Choroid plexus epithelial cell (primary cell): ENCODE results near the gene DNAH11.
"Not testable (repeated sequence)": the region's sequence is repeated elsewhere in the genome, so short reads cannot be mapped to it uniquely, and the experiment has no call there.

Source experiments
- DNase-seq: peaks from one replicate; pipeline ENCODE4 v3.0.0-alpha.2; 2010; ENCODE audit warnings: low read depth
- H3K4me3 ChIP-seq: 2 replicates; pipeline ENCODE4 v1.5.1; 2011; ENCODE audit warnings: low read depth, mild to moderate bottlenecking, control low read depth, low read length, moderate library complexity
- TF ChIP-seq, protein P1 (sequence below): conservative IDR thresholded peaks from 2 replicates; pipeline ENCODE4 v1.5.1; 2011; ENCODE audit warnings: low read depth, mild to moderate bottlenecking, control low read depth, inconsistent platforms, low read length, moderate library complexity

DNAH11 gene

DNA sequence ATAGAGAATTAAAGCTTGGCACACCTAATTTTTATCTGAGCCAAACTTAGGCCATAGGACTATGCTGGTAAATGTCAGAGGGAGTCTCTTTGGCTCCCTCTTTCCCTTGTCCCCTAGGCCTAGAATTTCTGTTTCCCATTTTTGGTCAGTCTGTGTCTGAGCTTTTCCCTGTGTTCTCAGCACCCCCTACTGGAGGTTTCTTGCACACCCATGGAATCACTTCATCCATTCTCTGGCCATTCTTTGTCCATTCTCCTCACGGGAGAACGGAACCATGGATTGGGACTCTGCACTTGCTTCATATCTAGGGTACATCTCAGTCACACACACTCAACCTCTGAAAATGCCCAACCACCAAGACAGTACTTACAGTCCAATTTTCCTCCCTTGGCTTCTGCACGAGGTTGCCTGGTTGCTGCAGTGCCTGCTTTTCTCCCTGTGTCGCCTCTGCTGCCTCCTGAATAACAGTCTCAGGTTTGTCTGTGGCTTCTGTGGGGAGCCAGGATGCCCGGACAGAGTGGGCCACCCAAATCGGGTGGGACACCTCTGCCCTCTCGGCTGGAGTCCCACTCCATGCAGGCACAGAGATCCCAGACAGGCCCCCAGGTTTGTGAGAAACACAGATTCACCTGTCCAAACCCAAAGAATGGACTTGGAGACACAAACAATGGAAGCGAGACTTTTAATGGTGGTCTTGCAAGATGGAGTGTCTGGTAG, 35.1 kb upstream of the DNAH11 start:
- H3K4me3 ChIP-seq, result no peak overlapping the region
- TF ChIP-seq, protein P1, sequence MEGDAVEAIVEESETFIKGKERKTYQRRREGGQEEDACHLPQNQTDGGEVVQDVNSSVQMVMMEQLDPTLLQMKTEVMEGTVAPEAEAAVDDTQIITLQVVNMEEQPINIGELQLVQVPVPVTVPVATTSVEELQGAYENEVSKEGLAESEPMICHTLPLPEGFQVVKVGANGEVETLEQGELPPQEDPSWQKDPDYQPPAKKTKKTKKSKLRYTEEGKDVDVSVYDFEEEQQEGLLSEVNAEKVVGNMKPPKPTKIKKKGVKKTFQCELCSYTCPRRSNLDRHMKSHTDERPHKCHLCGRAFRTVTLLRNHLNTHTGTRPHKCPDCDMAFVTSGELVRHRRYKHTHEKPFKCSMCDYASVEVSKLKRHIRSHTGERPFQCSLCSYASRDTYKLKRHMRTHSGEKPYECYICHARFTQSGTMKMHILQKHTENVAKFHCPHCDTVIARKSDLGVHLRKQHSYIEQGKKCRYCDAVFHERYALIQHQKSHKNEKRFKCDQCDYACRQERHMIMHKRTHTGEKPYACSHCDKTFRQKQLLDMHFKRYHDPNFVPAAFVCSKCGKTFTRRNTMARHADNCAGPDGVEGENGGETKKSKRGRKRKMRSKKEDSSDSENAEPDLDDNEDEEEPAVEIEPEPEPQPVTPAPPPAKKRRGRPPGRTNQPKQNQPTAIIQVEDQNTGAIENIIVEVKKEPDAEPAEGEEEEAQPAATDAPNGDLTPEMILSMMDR, result peak; percentile 91
- peak; percentile 71 for DNase-seq

GRCh38 chr7:21508538-21508937, 34.3 kb upstream of the DNAH11 start:
- TF ChIP-seq, protein P1, result no peak
- H3K4me3 ChIP-seq, result no peak overlapping the region
- no peak for DNase-seq

GRCh38 chr7:21514062-21514461, 28.8 kb upstream of the DNAH11 start:
- H3K4me3 ChIP-seq, result no peak overlapping the region
- DNase-seq, result no peak
- TF ChIP-seq, protein P1, result no peak

- no peak overlapping the region for H3K4me3 ChIP-seq
- DNase-seq, result no peak
- TF ChIP-seq, protein P1, result no peak
Measured at GRCh38 chr7:21524680-21525079, 18.2 kb upstream of the DNAH11 start.

DNA sequence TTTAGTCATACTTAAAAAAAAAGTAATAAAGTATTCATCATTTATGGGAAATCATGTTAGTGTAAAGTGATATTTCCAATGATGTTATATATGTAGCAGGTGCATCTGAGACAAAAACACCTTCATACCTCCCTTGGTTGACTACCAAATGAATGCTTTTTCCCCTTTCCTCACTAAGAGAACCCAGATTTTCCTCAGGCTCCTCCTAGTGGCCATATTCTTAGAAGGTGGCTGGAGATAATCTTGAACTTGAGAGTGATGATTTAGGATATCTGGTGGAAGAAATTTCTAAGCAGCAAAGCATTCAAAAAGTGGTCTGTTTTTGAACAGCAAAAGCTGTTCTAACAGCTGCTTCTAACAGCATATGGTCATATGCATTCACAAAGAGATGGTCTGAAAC, 16.8 kb upstream of the DNAH11 start:
- H3K4me3 ChIP-seq, result no peak overlapping the region
- peak; percentile 42 for DNase-seq
- TF ChIP-seq, protein P1, result peak; percentile 68

- no peak for DNase-seq
- TF ChIP-seq, protein P1, result no peak
- H3K4me3 ChIP-seq, result no peak overlapping the region
Measured at GRCh38 chr7:21526448-21526847, 16.4 kb upstream of the DNAH11 start.

- not testable (repeated sequence) for DNase-seq, H3K4me3 ChIP-seq
Measured at GRCh38 chr7:21532485-21532884, 10.4 kb upstream of the DNAH11 start.

GRCh38 chr7:21533646-21534045, 9.2 kb upstream of the DNAH11 start:
- not testable (repeated sequence) for DNase-seq, H3K4me3 ChIP-seq

GRCh38 chr7:21536445-21537118, 6.3 kb upstream of the DNAH11 start:
- H3K4me3 ChIP-seq, DNase-seq: not testable (repeated sequence)
